GM18907 (cell line): ENCODE measurements around the gene ABCF3.
"Not testable (repeated sequence)": the region's sequence is repeated elsewhere in the genome, so short reads cannot be mapped to it uniquely, and the experiment has no call there.

Experiments used
- ATAC-seq: cut with Tn5 transposase; IDR thresholded peaks from one replicate; pipeline ENCODE4 v1.9.1; 2021; ENCODE audit warnings: mild to moderate bottlenecking, moderate library complexity; ENCODE audit not compliant: unreplicated experiment

Gene ABCF3, protein sequence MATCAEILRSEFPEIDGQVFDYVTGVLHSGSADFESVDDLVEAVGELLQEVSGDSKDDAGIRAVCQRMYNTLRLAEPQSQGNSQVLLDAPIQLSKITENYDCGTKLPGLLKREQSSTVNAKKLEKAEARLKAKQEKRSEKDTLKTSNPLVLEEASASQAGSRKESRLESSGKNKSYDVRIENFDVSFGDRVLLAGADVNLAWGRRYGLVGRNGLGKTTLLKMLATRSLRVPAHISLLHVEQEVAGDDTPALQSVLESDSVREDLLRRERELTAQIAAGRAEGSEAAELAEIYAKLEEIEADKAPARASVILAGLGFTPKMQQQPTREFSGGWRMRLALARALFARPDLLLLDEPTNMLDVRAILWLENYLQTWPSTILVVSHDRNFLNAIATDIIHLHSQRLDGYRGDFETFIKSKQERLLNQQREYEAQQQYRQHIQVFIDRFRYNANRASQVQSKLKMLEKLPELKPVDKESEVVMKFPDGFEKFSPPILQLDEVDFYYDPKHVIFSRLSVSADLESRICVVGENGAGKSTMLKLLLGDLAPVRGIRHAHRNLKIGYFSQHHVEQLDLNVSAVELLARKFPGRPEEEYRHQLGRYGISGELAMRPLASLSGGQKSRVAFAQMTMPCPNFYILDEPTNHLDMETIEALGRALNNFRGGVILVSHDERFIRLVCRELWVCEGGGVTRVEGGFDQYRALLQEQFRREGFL

DNA sequence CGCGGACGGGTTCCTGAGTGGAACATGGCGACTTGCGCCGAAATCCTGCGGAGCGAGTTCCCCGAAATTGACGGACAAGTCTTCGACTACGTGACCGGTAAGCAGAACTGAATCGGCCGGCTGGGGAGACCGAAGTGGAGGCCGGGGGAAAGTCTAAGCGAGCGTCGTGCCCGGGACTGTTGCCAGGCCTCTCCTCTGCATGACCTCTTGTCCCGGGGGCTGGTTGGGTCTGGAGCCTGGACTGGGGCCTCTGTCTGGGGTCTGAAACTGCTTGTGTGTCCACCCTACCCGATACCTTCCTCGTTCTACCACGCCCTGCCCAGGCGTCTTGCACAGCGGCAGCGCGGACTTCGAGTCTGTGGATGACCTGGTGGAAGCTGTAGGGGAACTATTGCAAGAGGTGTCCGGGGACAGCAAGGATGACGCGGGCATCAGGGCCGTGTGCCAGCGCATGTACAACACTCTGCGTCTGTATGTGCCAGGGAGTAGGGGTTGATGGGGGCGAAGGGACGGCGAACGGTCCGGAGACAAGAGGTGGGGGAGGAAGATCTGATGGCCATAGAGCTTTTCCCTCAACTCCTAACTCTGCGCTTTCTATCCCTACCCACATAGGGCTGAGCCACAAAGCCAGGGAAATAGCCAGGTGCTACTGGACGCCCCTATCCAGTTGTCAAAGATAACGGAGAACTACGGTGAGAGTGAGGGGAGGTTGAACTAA, at the start of gene ABCF3:
TSS of gene ABCF3 (plus strand) at position 16 of the 718 bp plus-strand sequence. CDS start at position 25, 9 bp downstream.
- ATAC-seq, result peak; percentile 38

DNA sequence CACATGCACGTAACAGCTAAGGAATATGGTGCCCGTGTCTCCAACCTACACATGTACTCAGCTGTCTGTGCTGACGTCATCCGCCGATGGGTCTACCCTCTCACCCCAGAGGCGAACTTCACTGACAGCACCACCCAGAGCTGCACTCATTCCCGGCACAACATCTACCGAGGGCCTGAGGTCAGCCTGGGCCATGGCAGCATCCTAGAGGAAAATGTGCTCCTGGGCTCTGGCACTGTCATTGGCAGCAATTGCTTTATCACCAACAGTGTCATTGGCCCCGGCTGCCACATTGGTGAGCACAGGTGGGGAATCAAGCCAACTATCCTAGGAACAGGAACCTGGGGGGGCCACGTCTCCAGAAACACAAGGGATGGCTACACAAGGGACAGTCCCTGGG, 45.6 kb upstream of the ABCF3 start:
- no peak for ATAC-seq

DNA sequence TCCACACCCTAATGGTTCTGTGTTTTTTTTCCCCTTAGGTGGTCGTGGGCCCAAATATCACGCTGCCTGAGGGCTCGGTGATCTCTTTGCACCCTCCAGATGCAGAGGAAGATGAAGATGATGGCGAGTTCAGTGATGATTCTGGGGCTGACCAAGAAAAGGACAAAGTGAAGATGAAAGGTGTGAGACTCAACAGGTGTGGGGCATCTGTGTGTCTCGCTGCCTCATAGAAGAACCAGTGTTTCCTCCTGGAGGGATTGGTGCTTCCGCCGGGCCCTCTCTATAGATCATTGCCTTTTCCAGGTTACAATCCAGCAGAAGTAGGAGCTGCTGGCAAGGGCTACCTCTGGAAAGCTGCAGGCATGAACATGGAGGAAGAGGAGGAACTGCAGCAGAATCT, 43.8 kb upstream of the ABCF3 start:
- ATAC-seq, result no peak

DNA sequence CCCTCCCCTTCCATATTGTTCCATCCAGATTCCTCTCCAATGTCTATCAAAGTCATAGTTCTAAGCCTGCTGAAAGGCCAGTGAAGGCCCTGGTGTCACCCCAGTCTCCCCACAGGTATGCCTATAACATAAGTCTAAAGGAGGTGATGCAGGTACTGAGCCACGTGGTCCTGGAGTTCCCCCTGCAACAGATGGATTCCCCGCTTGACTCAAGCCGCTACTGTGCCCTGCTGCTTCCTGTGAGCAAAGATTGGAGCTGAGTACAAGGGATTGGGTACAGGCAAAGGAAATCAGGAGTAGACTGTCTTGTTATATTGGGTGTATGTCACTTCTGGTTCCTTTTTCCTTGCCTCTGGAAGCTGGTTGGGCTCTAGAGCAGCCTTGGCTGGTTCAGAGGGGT, 42.7 kb upstream of the ABCF3 start:
- ATAC-seq, result no peak

DNA sequence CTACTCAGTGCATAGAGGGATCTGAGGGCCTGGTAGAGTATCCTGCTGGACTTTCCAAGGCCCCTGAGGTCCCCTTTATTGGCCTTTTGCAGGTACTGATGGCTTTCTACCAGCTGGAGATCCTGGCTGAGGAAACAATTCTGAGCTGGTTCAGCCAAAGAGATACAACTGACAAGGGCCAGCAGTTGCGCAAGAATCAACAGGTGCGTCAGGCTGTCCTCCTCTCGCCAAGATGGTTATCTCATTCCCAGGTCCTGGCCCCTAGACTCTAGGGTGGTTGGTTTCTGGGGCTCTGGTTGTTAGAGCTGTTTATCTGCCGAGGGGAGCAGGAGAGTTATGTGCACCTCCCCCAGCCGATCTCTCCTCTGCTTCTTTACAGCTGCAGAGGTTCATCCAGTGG, 41.5 kb upstream of the ABCF3 start:
- no peak for ATAC-seq

DNA sequence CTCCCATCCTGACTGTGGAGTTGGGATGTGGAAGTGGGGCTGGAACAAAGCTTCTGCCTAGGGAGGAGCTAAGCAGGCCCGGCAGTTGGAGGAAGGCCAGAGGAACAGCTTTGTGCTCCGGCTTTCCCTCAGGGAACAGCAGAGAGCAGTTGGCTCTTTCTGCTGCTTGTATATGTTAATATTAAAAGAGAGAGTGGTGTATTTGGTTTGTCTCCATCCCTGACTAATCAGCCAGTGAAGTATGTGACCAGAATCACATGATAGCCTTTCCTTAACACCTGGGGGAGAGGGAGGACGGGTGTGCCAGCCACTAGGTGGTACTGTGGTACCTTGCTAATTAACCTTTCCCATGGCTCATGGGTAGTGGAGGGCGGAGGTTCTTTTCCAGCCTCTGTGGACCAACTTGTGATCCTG, 40.9 kb upstream of the ABCF3 start:
- ATAC-seq, result no peak

DNA sequence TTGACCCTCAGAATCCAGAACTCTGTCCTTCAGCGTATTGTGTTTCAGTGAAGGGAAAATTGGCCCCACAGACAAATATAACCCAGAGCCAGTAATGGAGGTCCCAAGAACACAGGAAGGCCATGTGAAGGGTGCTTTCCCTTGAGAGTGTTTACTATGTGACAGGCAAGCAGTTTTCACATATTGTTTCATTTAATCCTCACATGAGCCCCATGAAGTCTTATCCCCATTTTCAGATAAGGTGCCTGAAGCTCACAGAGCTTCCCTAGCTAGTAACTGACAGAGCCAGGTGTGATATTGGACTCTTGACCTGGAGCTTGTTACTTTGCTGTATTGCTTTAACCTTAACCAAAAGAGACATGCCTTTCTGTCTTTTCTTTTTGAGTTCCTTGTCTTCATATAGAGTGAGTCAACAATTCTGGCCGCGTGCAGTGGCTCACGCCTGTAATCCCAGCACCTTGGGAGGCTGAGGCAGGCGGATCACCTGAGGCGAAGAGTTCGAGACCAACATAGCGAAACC, 40.2 kb upstream of the ABCF3 start:
- no peak for ATAC-seq

DNA sequence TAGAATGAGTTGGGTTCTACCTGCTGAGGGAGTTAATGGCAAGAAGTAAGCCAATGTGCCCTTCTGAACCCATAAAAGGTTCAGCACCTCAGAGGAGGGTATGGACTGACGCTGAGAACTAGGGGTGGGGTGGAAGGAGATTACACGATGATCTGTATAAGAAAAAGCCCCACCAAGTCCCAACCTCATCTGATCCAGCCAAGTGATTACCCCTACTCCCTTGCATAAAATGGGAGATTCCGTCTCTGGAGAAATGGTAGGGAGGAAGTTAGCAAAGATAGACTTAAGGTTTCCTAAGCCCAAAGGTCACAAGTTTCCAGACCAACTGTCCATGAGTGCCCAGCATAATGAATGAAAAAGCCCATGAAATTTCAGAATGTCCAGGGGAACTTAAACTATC, 37.9 kb upstream of the ABCF3 start:
- ATAC-seq, result no peak

DNA sequence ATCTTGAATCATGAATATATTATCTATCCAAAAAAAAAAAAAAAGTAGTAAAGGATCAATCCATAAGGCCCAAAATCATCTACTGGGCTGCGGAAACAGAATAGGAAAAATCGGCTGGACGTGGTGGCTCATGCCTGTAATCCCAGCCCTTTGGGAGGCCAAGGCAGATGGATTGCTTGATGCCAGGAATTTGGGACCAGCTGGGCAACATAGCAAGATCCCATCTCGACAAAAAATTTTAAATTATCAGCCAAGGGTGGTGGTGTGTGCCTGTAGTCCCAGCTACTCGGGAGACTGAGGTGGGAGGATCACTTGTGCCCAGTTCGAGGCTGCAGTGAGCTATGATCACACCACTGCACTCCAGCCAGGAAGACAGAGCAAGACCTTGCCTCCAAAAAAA, 36.9 kb upstream of the ABCF3 start:
- ATAC-seq, result no peak

DNA sequence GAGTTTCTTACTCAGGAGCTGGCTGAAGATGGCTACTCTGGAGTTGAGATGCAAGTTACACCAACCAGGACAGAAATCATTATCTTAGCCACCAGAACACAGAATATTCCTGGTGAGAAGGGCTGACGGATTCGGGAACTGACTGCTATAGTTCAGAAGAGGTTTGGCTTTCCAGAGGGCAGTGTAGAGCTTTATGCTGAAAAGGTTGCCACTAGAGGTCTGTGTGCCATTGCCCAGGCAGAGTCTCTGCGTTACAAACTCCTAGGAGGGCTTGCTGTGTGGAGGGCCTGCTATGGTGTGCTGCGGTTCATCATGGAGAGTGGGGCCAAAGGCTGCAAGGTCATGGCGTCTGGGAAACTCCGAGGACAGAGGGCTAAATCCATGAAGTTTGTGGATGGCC, 36.2 kb upstream of the ABCF3 start:
- ATAC-seq, result not testable (repeated sequence)

DNA sequence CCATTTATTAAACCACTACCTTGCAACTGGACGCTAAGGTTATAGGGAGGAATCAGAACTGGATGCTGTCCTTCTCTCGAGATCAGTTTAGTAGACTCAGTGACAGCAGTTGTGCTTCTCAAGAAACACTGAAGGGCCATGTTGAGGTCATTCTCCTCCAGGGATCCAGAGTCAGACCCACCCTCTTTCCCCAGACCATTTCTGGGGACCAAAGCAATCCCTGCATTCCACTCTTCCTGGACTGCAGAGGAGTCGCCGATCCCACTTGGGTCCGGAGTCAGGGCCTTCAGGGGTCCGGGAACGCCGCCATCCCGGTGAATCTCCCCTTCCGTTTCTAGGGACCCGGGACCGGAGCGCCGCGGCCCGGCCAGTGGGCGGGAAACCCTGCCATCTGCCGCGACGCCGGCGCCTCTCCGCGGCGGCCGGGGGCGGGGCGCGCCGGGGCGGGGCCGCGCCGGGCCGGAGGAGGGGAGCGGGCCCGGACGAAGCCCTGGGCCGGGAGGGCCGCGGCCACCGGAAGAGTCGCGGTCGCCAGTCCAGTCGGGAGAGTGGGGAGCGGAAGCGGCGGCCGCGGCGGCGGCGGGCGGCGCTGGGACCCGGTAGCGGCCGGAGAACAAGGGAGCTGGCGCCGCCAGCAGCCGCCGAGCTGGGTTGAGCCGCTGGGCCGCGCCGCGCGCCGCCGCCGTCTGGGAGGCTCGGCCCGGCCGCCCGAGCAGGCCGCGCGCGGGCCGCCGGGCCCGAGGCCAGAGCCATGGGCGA, 30.9 kb upstream of the ABCF3 start, which contains the start of gene DVL3:
TSS of gene DVL3 (plus strand) at position 493 of the 759 bp plus-strand sequence. CDS start at position 752, 259 bp downstream.
- peak; percentile 79 for ATAC-seq

DNA sequence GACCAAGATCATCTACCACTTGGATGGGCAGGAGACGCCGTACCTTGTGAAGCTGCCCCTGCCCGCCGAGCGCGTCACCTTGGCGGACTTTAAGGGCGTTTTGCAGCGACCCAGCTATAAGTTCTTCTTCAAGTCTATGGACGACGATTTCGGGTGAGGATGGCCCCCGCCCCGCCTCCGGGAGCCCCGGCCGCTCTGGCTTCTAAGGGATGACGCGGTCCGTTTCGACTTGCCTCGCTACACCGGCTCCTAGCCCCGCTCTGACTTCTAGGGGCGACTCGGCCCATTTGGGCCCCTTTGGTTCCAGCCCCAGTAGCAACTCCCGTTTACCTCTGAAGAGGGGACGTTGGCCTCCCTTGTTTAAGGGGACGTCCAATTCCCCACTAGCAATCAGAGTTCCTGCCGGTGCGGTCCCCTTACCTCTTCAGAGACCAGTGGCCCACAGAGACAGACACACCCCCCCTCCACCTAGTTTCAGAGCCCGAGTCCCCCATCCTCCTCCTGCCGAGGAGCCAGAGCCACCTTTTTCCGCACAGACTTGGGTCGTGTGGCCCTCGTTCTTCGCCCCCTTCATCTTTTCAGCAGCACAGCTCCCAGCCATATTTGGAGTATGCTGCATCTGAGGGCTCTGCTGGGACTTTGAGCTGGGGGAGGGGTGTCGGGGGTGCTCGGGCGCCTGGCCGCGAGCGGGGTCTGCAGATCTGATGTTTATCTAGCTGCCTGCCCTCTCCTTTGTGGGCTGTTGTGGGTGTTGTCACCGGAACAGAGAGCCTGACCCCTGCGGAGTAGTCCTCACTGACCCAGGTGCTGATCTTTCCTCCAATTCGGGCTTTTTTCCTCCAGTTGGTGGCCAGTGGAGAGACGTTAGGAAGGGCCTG, 30.1 kb upstream of the ABCF3 start:
- peak; percentile 37 for ATAC-seq

DNA sequence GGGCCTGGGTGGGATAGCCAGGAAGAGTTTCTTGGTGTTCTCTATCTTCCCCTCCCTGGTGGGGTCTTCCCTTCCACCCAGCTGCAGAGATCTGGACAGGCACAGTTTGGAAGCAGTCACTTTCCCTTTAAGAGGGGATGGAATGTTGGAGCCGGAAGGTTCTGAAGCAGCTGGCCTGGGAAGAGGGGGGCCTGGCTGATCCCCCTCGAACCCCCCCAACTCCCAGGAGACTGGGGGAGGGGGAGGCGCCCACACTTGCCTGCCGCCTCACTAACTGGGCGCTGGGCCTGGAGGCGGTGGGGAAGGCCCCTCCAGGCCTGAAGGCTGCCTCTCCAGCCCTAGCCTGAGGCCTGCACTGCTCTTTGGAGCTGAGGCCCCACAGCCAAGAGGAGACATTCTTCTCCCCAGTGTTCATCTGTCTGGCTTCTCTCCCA, 29.5 kb upstream of the ABCF3 start:
- ATAC-seq, result no peak

DNA sequence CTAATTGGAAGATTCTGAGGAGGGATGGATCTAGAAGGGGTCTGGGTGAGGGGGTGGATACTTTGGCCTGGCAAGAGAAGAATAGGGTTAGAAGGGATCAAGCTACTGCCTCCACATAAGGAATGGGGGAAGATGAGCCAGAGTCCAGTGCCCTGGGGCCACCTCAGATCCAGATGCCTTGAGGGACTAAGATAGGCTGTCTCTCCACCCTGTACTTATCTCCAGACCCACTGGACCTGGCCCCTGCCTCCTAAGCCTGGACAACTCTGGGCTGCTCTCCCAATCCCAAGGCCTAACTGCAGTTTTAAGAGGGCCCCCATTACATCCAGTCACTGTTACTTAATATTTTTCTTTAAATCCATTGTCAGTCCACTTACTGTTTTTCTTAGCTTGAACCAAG, 28.8 kb upstream of the ABCF3 start:
- no peak for ATAC-seq

DNA sequence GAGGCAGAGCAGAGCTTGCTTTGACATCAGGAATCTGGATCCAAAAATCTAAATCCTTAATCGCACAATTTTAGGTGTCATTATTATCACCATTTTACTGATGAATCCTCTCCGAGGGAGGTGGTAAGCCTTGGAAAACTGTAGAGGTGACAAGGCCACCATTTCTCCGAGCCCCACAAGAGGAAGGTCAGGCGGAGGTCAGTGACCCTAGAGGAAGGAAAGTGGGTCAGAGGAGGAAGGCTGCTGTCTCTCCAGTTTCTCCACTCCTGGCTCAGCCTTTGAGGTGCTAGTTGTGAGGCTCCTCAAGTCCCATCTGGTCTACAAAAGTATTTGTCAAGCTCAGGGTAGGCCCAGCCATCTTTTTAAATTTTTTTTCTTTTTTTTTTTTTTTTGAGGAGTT, 27.6 kb upstream of the ABCF3 start:
- ATAC-seq, result no peak

DNA sequence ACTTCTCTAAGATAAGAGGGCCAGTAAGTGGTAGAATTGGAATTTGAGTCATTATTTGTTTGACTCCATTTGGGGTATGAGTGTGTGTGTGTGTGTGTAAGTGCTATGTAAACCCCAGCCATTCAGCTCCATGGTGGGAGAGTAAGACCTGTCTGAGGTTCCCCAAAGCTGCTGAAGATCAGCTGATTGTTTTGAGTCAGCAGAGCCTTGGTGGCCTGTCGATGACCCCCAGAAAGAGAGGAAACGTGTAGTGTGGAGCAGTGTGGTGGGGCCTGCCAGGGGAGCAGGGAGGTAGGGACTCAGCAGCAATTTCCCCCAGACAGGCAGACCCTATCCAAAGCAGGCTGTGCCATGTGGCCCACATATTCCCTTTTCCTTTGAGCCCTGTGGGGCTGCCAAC, 25.5 kb upstream of the ABCF3 start:
- ATAC-seq, result no peak

DNA sequence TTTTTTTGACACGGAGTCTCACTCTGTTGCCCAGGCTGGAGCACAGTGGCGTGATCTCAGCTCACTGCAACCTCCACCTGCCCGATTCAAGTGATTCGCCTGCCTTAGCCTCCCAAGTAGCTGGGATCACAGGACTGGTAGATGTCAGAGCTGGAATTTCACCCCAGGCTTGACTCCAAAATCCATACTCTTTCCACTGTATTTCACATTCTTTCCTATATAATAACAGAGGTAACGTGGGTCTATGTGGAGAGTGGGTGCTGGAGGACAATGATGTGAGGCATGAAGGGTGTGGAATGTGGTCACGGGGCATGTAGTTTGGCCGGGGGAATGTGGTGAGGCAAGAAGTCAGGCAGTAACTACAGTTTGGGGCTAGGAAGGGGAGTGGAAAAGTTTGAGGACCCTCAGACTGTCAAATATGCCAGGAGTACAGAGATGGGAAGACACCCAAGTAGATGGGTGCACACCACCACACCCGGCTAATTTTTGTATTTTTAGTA, 23.4 kb upstream of the ABCF3 start:
- not testable (repeated sequence) for ATAC-seq

DNA sequence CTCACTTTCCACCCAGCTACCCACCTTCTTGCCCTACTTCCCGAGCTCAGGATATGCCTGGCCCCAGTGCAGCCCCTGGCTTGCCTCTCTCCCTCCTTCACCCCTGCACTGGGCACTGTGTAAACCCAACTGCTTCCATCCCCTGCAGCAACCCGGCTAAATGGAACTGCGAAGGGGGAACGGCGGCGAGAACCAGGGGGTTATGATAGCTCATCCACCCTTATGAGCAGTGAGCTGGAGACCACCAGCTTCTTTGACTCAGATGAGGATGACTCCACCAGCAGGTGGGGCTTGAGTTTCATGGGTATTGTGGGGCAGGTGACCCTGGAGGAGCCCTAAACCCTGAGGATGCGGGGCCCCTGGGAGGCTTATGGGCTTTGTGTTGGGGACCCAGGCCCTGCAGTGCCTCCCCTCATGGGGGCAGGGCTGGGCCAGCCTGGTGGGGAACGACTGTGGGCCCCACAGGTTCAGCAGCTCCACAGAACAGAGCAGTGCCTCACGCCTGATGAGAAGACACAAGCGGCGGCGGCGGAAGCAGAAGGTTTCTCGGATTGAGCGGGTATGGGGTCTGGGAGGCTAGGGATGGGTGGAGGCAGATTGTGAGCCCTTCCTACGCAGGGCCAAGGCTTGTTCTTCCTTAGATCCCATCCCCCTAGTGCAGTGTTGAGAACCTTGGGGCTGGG, 21.2 kb upstream of the ABCF3 start:
- no peak for ATAC-seq

DNA sequence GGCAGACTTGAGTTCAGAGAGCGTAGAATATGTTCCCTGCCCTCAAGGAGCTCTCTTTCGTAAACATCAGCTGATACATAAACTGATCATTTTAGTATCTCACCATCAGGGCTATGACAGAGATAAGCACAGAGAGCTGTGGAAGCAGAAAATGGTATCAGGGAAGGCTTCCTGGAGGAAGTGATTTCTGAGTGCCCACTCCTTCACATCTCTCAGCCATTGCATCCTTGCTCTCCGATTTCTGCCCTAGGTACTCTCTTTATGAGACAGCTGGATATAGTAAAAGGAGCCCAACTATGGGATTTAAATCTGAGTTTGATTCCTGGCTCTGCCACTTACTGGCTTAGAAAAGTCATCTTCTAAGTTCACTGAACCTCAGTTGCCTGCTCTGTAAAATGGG, 20.5 kb upstream of the ABCF3 start:
- no peak for ATAC-seq
